NCI-H1048 (cell line): ENCODE results near the gene FGL2.
"Not testable (repeated sequence)": the region's sequence is repeated elsewhere in the genome, so short reads cannot be mapped to it uniquely, and the experiment has no call there.

ENCODE experiments used
- DNase-seq: peaks from one replicate; lab custom pipeline; 2025; lab: John Stamatoyannopoulos, UW

The FGL2 gene

GRCh38 chr7:77199013-77199966 is at the start of gene FGL2:
Gene FGL2, minus strand, starts transcription at chr7:77199819. Its CDS starts 26 bp downstream, at chr7:77199793.
- no peak for DNase-seq

GRCh38 chr7:77248154-77248553 is 48.5 kb upstream of the FGL2 start:
- DNase-seq, result no peak

GRCh38 chr7:77247206-77247850 is 47.7 kb upstream of the FGL2 start:
- DNase-seq, result peak; percentile 32

- DNase-seq, result no peak
These were observed 46.5 kb upstream of the FGL2 start for GRCh38 chr7:77246026-77246640.

- DNase-seq, result no peak
These were observed 45.6 kb upstream of the FGL2 start for GRCh38 chr7:77245015-77245755.

GRCh38 chr7:77244222-77244934 is 44.8 kb upstream of the FGL2 start:
- no peak for DNase-seq

GRCh38 chr7:77242554-77242953 is 42.9 kb upstream of the FGL2 start:
- no peak for DNase-seq

GRCh38 chr7:77242068-77242467 is 42.4 kb upstream of the FGL2 start:
- no peak for DNase-seq

GRCh38 chr7:77239471-77239870 is 39.9 kb upstream of the FGL2 start:
- DNase-seq, result no peak

GRCh38 chr7:77238703-77239136 is 39.1 kb upstream of the FGL2 start:
- DNase-seq, result no peak

- DNase-seq, result no peak
These were observed 35.7 kb upstream of the FGL2 start for GRCh38 chr7:77235276-77235675.

GRCh38 chr7:77232467-77232866 is 32.8 kb upstream of the FGL2 start:
- DNase-seq, result no peak

- DNase-seq, result not testable (repeated sequence)
These were observed 29.2 kb upstream of the FGL2 start for GRCh38 chr7:77228795-77229194.

- DNase-seq, result no peak
These were observed 26.8 kb upstream of the FGL2 start for GRCh38 chr7:77226357-77226839.

- no peak for DNase-seq
These were observed 23.6 kb upstream of the FGL2 start for GRCh38 chr7:77223261-77223660.

- no peak for DNase-seq
These were observed 23.2 kb upstream of the FGL2 start for GRCh38 chr7:77222819-77223218.

- DNase-seq, result no peak
These were observed 22.4 kb upstream of the FGL2 start for GRCh38 chr7:77222065-77222464.

- not testable (repeated sequence) for DNase-seq
These were observed 20.2 kb upstream of the FGL2 start for GRCh38 chr7:77219701-77220331.

GRCh38 chr7:77217474-77218185 is 18.0 kb upstream of the FGL2 start:
- DNase-seq, result no peak
